ENCODE measurements around the gene EPM2A. TPM values are rescaled to one million over a fixed set of nuclear protein-coding genes. Genes with fewer than 3 reads are reported as not detected.
A peak's percentile ranks its signal among the peaks of the same experiment; 100 is the strongest.
"Not testable (repeated sequence)": the region's sequence is repeated elsewhere in the genome, so short reads cannot be mapped to it uniquely, and the experiment has no call there.

Gene EPM2A
- 5.6 and 5.9 TPM in 2 replicates for total RNA-seq

DNA sequence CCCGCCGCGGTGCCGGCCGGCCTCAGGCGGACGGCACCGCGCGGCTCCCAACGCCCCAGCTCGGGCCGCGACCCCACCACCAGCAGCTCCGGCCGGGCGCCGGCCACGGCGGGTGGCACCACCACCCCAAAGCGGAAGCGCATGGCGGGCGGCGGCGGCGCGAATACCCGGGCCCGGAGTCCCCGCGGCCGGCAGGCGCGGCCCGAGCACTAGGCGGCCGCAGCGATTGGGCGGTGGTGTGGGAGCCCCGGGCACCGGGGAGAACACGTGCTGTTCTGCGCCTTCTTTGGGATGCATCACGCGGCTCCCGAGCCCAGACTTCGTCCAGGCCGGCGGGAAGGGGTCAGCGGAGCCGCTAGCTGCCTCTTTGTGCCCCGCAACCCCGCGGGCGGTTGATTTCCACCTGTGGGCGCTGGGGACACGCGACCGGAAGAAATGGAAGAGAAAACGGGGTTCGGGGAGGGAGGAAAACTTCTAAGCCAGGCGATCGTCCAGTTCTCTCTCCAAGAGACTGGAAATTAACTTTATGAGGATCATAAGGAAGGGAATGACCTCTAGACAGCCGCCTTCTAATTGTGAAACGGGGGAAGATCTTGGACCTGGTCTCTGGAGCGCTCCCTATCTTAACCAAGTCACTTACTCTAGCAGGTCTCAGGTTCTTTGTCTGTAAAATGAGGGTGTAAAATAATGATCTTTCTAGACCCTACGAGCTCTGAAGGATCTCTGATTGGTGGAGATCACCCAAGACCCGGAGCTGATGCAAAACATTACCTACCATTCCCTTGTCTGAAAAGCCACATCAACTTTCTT lies at the start of gene EPM2A:
TSS of gene EPM2A (minus strand) at position 165 of the 810 bp plus-strand sequence. CDS start at position 143, 22 bp downstream.
- peak; percentile 43 to 89 for DNase-seq (ENCODE audit: low read depth in 2 of 2)

DNA sequence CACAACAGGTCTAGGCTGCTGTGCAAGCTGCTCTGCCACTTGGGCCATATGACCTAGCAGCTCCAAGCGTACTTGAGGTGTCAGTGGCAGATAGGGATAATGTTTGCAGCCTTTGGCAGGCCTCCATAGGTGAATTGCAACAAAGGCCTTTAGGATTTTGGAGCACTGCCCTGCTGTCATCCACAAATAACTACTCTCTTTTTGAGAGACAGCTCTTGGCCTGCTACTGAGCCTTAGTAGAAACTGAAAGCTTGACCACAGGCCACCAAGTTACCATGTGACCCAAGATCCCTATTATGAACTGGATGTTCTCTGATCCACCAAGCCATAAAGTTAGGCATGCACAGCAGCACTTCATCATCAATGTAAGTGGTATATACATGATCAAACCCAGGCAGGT lies 49.4 kb upstream of the EPM2A start:
- no peak for DNase-seq (ENCODE audit: low read depth in 2 of 2)

DNA sequence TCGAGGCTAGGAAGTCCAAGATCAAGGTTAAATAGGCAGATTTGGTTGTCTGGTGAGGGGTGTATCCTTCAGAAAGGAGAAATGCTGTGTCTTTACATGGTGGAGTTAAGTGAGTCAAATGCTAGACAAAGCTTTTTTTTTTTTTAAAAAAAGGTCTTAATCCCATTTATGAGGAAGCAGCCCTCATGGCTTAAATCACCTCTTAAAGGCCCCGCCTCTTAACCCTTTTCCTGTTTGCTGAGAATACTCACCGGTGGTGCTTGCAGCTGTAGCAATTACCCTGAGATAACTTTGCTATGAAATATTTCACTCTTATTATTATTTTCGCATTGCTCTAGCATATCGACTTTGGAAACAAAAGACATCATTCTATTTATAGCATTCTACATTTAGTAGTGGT lies 48.5 kb upstream of the EPM2A start:
- no peak for DNase-seq (ENCODE audit: low read depth in 2 of 2)

DNA sequence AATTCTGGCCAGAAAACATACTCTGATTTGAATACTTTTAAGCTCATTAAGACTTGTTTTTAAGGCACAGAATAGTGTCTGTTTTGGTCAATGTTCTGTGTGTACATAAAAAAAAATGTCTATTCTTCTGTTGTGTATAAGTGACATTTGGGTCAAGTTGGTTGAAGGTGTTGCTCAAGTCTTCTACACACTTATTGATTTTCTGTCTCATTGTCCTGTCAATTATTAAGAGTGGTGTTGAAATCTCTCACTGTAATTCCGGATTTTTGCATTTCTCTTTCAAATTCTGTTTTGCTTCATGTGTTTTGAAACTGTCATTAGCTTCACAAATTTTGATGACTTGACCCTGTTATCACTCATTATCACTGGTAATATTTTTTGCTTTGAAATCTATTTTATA lies 37.5 kb upstream of the EPM2A start:
- DNase-seq (ENCODE audit: low read depth in 2 of 2): no peak

DNA sequence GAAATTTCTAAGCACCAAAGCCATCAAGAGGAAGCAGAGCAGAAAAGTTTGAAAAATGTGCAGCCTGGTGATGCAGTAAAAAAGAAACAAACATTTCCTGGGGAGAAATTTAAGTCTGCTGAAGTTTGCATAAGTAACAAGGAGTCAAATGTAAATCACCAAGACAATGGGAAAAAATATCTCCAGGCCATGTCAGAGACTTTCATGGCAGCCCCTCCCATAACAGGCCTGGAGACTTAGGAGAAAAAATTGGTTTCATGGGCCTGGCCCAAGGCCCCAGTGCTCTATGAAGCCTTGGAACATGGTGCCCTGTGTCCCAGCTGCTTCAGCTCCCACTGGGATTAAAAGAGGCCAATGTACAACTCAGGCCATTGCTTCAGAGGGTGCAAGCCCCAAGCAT lies 30.1 kb upstream of the EPM2A start:
- no peak for DNase-seq (ENCODE audit: low read depth in 2 of 2)

DNA sequence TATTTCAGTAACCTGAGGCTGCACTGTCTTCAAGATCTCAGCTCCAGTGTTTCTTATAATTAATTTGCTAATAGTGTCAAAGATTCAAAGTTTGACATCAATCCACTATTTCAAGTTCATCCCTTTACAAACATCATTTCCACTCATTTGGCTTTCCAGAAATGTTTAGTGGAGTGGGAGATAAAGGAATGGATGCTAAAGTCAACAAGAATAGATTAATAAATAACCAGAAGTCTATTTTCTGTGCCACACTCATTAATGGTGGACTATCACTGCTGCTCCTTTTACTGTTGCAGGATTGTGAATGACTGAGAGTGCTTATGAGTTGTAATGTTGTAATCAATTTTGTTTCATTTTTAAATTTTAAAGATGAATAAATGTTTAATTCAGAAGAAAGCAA lies 28.4 kb upstream of the EPM2A start:
- DNase-seq (ENCODE audit: low read depth in 2 of 2): no peak

DNA sequence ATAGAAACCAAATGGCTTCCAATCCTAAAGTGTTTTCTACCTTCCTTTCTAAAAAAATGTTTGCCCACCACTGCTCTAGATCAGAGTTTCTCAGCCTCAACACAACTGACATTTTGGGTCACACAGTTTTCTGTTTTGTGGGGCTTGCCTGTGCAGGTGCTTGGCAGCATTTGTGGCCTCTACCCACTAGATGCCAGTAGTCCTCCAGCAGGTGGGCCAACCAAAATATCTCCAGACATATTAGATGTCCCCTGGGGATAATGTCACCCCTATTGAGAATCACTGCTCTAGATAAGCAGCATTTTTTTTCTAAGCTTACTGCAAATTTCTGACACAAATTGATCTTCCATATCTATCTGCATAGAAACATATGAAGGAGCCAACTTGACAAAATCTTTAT lies 26.3 kb upstream of the EPM2A start:
- no peak for DNase-seq (ENCODE audit: low read depth in 2 of 2)

DNA sequence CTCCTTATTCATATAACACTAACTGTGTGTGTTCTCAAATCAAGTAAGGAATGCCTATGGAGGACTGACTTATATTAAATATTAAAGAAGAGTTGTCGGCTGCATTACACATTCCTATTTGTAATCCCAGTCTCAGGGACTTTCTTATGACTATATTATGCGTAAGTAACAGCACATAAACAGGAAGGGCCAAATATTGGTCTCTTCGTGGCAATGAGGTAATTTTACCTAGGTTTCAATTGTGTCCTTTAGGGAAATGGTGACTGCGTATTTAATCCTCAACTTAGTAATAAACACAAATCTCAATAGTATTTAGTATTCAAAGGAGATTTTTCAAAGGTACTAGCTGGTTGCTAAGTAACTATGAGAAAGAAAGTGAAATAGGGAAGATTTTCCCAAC lies 22.8 kb upstream of the EPM2A start:
- DNase-seq (ENCODE audit: low read depth in 2 of 2): no peak

DNA sequence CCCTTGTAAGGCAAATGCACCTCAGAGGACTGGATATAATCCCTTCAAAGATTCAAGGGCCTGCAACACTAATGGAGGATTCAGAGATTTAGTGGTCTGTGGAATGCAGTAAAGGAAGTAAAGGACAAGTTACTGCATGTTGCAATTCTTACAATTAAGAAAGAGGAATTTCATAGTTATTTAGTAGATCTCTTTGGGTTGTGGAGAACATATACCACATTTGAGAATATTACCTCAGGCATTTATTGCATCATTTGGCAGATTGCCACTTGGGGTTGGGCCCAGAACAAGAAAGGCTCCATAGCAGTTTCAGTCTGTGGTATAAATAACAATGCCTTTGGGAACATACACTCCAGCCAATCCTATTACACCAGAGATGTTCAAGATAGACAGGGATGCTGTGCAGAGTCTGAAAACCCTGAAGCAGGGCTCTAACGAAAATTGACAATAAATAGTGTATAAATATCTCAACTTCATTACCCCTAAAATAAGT lies 20.9 kb upstream of the EPM2A start:
- peak; percentile 28 to 54 for DNase-seq (ENCODE audit: low read depth in 2 of 2)

DNA sequence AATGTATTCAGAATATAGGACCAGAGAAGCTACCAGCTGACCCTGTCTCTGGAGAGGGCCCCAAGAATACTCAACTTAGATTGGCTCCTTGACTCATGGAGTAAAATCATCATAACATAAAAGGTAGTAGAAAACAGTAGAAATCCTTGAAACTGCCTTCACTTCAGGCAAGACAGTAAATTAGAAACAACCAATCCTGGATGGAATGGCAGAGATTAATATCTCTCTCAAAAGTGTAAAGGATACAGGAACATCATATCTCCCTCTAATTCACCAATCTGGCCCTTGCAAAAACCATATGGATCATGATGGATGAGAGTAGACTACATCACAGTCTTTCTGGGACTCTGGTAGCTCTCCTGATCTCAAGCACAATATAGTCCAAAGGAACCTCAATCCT lies 20.4 kb upstream of the EPM2A start:
- DNase-seq (ENCODE audit: low read depth in 2 of 2): no peak

DNA sequence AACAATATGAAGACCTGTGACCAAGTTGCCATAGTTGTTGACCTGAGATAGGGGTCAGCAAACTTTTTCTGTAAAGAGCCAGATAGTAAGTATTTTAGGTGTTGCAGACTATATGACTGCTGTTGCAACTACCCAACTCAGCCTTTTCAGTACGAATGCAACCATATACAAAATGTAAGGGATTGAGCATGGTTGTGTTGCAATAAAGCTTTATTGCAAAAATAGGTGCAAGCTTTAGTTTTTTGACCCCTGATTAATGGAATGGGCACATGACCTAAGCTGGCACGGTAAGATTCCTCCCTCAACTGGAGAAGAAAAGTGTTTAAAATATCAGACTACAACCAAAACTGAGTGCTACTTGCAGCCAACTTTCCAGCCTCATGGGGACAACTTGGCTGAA lies 17.3 kb upstream of the EPM2A start:
- DNase-seq (ENCODE audit: low read depth in 2 of 2): no peak

DNA sequence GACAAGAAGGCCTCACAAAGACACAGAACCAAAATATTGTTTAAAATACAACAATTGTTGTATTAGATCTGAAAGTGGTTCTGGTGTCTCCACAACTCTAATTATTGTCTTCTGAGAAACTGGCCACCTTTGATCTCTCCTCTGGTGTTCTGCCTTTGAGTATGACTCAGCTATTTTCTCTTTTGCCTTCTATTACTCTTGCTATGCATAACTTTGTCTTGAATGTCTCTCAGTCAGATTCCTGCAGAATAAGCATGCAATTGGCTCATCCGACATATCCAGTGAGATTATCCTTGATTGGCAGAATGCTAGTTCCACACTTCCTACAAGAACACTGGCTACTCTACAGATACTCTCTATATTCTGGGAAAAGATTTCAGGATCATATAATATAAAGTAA lies 14.3 kb upstream of the EPM2A start:
- peak in 1 of 2 donors; percentile 42 for DNase-seq (ENCODE audit: low read depth in 2 of 2)

DNA sequence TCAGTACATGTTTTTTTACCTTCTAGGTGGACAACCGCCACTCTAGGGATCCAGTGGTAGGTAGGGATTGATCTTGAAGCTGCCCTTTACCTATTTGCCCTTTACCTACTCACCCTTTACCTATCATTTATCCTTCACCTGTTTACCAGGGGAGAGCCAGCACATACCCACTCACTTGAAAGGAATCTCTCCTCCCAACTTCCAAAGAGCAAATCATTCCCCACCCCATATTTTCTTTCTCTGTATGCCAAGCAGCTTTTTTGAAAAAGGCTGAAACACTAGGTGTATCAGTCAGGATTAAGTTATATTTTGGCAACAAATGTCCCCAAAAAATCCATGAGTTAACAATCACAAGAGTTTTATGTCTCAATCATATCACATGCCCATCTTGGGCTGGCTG lies 10.5 kb upstream of the EPM2A start:
- no peak for DNase-seq (ENCODE audit: low read depth in 2 of 2)

DNA sequence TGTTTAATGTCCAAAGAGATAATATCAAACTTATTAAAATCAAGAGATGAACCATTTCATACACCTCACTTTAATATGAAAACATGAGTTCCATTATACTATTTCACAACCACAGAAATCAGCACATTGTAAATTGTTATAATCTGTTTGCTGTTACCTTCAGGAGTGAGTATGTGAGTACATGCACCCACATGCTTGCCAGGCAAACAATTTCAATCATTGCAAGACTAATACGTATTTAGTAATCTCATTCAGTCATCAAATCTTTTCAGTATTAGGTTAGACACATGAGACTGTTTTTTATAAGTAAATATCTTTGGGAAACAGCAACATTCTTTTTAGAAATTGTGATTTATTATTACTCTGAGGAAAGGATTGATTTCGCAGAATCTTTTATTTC lies 9.3 kb upstream of the EPM2A start:
- DNase-seq (ENCODE audit: low read depth in 2 of 2): no peak

DNA sequence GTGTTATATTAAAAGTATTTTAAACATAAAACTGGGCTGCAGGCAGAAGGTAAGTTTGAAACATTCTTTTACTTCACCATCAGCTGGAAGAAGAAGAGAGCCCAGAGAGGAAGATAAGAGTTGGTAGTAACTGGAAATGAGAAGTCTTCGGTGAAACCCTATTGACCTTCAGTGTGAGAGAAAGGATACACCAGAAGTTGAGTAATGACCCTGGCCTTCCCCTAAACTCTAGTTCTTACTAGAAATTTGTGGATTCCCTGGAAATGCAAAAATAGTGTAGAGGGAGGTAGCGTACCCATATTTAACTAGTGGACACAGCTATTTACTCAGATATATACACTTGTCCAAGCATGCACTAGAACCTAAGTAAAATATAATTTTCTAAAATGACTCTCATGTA lies 8.0 kb upstream of the EPM2A start:
- DNase-seq (ENCODE audit: low read depth in 2 of 2): no peak

DNA sequence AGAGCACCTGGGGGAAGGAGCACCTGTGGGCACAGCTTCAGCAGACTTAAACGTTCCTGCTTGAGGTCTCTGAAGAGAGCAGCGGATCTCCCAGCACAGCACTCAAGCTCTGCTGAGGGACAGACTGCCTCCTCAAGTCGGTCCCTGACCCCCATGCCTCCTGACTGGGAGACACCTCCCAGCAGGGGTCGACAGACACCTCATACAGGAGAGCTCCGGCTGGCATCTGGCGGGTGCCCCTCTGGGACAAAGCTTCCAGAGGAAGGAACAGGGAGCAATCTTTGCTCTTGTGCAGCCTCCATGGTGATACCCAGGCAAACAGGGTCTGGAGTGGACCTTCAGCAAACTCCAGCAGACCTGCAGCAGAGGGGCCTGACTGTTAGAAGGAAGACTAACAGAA lies 7.2 kb upstream of the EPM2A start:
- not testable (repeated sequence) for DNase-seq (ENCODE audit: low read depth in 2 of 2)

DNA sequence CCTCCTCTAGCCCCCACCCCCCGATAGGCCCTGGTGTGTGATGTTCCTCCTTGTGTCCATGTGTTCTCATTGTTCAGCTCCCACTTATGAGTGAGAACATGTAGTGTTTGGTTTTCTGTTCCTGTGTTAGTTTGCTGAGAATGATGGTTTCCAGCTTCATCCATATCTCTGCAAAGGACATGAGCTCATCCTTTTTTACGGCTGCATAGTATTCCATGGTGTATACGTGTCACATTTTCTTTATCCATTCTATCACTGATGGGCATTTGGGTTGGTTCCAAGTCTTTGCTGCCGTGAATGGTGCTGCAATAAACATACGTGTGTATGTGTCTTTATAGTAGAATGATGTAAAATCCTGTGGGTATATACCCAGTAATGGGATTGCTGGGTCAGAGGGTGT lies 4.4 kb upstream of the EPM2A start:
- DNase-seq (ENCODE audit: low read depth in 2 of 2): not testable (repeated sequence)

DNA sequence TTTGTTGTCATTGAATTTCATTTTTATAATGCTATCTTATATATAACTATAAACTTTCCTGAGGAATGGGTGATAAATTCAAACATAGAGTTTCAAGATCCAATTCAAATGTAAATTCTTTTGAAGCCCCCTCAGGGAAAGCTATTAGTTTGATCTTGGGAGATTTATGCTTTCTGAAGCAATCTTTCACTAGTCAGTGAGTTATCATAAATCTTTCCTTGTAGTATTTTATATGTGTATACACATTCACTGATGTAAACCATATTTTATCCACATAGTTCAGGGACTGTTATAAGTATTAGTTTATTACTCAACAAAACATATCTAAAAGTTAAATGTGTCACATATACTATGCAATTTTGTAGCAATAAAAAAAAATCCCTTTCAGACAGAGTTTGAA lies 2.9 kb upstream of the EPM2A start:
- DNase-seq (ENCODE audit: low read depth in 2 of 2): no peak

DNA sequence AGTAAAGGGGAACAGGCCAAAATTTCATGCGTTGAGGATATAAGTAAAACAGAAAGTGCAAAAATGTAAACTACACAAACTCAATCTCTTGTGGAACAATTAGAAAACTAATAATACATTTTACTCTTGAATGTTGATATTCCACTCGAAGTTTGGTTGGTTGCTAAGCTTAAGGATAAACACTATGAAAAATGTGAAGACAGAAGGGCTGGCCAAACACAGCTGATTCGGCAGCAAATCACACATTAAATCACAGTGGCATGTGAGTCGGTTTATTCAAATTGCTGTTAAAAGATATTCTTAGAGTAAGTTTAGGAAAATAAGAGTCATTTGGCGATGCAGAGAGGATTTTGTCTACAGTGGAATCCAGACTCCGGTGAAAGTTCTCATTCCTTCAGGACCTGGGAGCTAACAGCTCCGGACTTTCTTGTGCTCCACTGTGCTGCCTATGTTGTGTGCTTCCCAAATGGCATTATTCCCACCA lies 1.4 kb upstream of the EPM2A start:
- no peak for DNase-seq (ENCODE audit: low read depth in 2 of 2)

DNA sequence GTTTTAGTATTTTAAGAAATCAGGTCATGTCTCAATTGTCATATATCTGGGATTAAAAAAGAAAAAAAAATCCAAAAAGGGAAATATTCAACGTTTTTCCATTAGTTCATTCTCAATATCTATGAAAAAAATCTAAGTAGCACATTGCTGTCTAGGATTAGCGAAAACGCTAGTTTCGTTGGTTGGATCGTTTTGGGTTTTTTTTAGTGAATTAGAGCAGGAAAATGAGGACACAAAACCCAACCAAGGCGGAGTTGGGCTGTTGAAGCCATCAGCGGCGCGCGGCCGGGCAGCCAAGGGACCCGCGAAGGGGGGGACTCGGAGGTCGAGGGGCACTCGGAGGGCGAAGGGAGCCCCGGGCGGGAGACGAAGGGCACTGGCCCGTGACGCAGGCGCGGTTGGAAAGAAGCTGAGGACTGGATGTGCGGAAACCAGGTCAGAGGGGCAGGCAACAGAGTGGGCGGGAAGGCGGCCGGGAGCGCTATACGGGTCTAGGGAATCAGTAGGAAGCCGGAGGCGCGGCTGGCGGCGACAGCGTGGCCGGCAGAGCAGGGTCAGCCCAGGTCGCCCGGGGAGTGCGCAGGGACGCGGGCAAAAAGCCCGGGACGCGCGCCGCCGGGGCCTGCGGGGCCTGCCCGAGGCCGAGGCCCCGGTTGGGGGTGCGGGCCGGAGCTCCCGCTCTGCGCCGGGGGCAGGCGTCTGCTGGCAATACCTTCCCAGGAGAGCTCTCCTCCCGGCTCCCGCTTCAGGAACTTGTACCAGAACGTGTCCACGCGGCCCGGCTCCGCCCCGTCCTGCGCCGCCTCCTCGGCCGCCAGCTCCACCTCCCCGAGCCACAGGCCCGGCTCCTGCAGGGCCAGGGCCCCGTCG lies 599 bp downstream of the EPM2A start:
- peak; percentile 56 to 91 for DNase-seq (ENCODE audit: low read depth in 2 of 2)

DNA sequence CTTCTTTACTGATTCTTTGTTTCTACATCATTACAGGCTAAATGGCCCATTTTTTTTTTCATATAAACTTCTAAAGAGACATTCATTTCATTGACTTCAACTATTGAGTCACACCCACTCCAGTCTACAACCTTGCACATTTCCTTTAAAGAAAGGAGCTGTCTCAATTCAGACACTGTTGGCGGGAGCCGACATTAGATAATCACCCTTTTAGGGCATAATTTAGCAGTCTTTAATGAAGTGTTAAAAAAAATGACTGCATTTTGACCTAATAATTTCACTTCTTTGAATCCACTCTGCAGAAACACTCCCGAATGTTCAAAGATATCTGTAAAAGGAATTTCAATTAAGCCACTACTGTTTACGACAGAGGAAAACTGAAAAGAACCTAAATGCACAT lies 1.5 kb downstream of the EPM2A start:
- no peak for DNase-seq (ENCODE audit: low read depth in 2 of 2)

DNA sequence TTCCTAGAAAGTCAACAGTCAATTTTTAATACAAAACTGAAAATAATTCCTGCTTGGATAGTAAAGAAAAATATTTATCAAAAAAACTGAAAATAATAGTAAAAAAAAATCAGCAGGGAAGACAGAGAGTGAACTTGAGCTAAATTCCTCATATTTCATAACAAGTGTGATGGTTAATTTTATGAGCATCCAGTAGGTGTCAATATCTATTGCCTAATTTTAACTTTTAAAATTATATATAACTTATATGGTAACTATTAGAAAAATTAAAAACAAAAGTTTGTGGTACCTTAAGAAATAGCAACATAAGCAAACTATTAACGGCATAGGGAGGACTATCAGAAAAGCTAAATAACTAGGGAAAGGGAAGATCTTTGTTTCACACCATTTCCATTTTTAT lies 2.1 kb downstream of the EPM2A start:
- DNase-seq (ENCODE audit: low read depth in 2 of 2): no peak

All from dermis microvascular lymphatic vessel endothelial cell (primary cell).